GM21825 (cell line): ENCODE results near the gene CAST.
"Not testable (repeated sequence)": the region's sequence is repeated elsewhere in the genome, so short reads cannot be mapped to it uniquely, and the experiment has no call there.

Source experiments
- ATAC-seq: cut with Tn5 transposase; IDR thresholded peaks from one replicate; pipeline ENCODE4 v1.9.1; 2021; ENCODE audit warnings: mild to moderate bottlenecking, moderate library complexity; ENCODE audit not compliant: unreplicated experiment

Gene CAST

GRCh38 chr5:96772111-96772510, 109.9 kb downstream of the CAST start:
- no peak for ATAC-seq

GRCh38 chr5:96772542-96772941, 110.4 kb downstream of the CAST start:
- ATAC-seq, result no peak

- ATAC-seq, result no peak
Measured at GRCh38 chr5:96775050-96775449, 112.9 kb downstream of the CAST start.

GRCh38 chr5:96775689-96776088, 113.5 kb downstream of the CAST start:
- ATAC-seq, result no peak

- no peak for ATAC-seq
Measured at GRCh38 chr5:96776621-96777020, 114.4 kb downstream of the CAST start.

GRCh38 chr5:96778409-96778808, 116.2 kb downstream of the CAST start:
- no peak for ATAC-seq

- no peak for ATAC-seq
Measured at GRCh38 chr5:96780626-96781025, 118.5 kb downstream of the CAST start.

GRCh38 chr5:96781031-96781971, 119.1 kb downstream of the CAST start:
- ATAC-seq, result no peak

GRCh38 chr5:96783326-96783725, 121.2 kb downstream of the CAST start:
- no peak for ATAC-seq

- ATAC-seq, result no peak
Measured at GRCh38 chr5:96785326-96786109, 123.3 kb downstream of the CAST start.

GRCh38 chr5:96788112-96788749, 126.1 kb downstream of the CAST start:
- ATAC-seq, result no peak

GRCh38 chr5:96789794-96790330, 127.7 kb downstream of the CAST start:
- ATAC-seq, result no peak

- ATAC-seq, result no peak
Measured at GRCh38 chr5:96790961-96791504, 128.9 kb downstream of the CAST start.

GRCh38 chr5:96794757-96795156, 132.6 kb downstream of the CAST start:
- no peak for ATAC-seq

- no peak for ATAC-seq
Measured at GRCh38 chr5:96795626-96796025, 133.4 kb downstream of the CAST start.

GRCh38 chr5:96796434-96796833, 134.3 kb downstream of the CAST start:
- no peak for ATAC-seq

GRCh38 chr5:96801718-96802117, 139.5 kb downstream of the CAST start:
- not testable (repeated sequence) for ATAC-seq

GRCh38 chr5:96807075-96807654, 145.0 kb downstream of the CAST start:
- ATAC-seq, result peak; percentile 31

GRCh38 chr5:96808541-96808828, 146.3 kb downstream of the CAST start:
- no peak for ATAC-seq

GRCh38 chr5:96808868-96809558, 146.8 kb downstream of the CAST start:
- ATAC-seq, result no peak
